ENCODE measurements around the gene SLMAP.

The SLMAP gene

DNA sequence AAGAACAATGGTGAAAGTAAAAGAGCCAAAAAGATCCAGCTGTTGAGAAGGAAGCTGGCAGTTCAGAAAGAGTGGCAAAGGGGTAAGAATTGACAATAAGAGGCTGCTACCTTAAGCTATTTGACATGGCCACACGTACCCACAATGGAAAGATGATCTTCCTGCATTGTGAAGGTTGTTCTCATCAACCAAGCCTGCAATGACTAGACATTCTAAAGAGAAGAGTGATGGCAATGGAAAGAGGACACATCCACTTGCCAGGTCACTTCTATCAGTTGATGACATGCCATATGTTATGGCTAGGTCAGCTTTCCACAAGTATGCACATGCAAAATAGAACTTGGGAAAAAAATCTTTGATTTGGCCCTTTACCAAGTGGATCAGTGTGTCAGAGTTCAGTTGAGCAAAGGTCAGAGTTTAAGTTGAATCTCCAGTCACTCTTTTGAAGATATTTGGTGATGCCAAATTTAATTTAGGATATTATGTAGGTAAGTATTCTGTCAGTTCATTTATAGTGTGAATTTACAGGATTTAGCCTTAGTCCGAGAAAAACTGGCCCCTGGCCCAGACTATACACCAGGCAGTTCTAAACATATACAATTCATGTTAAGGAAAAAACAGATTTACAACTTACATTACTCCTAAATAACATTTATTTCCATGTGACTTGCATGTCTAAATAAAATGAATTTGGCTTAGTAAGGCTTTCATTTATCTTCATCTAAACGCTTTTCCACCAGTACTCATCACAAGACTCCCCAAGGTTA lies 147.2 kb downstream of the SLMAP start:
- no peak for DNase-seq

DNA sequence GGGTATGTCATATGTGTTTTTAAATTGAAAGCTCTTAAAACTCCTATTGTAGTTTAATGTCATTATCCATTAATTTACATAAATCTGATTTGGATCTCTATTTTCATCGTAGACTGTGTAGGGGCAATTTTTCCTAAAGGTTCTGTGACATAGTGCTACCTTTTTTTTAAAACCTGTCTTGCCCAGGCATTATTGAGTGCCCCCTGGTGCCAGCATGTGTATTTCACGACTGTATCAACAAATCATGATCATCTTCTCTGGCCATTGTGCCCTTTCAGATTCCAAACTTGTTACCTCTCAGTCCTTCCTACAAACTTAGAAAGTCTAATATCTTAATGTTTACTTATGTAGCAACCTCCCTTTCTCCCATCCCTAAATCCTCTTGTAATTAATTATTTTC lies 154.9 kb downstream of the SLMAP start:
- DNase-seq, result no peak

DNA sequence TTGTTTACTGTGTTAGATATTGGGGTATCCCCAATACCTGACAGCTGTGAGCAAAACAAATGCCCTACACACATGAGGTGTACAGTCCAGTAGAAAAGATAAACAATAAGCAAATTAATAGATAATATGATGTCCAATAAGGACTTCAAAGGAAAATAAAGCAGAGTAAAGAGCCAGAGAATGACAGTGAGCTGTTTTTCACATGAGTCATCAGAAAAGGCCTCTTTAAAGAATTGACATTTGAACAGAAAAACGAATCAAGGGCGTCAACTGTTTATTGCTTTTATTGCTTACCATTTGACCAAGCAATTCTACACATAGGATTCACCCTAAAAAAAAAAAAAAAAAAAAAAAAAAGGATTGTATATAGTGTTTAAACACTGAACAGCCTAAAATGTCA lies 155.5 kb downstream of the SLMAP start:
- DNase-seq, result no peak

DNA sequence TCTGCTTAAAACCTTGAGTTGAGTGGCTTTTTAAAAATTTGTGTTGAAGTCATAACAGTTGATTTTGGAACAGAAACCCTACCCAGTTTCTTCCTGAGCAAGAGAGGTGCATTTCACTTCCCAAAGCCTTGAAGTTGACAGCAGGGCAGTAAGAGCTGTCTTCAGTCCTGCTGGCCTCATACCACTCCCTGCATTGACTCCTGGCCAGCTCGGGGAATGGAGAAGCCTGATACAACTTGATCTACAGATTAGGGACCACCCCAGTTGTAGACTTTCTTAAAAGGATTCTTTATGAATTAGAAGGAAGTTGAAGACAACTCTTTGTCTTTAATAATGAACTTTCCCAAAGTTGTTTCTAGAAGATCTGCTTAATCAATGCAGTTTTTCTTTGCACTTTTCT lies 161.5 kb downstream of the SLMAP start:
- DNase-seq, result no peak

GRCh38 chr3:57918123-57918837 lies 162.2 kb downstream of the SLMAP start:
- no peak for DNase-seq

- DNase-seq, result no peak
Observed at GRCh38 chr3:57919987-57920386, 163.9 kb downstream of the SLMAP start.

DNA sequence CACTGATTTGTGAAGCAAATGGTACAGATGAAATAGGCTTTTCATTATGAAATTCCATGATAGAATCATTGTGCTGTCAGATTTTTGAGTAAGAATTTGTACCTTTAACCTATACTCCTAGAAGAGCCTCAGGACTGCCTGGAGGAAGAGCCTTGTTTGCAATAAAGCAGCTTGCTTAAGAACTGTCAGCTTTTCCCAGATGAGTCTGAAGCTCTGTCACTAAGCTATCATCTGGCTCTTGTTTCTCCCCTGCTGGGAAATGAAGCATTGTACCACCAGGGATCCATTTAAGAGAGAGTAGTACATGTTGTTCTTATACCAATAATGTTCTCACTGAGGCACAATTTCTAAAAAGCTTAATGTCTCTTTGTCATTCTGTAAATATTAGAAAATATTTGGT lies 167.0 kb downstream of the SLMAP start:
- DNase-seq, result no peak

GRCh38 chr3:57923752-57924151 lies 167.6 kb downstream of the SLMAP start:
- DNase-seq, result no peak

DNA sequence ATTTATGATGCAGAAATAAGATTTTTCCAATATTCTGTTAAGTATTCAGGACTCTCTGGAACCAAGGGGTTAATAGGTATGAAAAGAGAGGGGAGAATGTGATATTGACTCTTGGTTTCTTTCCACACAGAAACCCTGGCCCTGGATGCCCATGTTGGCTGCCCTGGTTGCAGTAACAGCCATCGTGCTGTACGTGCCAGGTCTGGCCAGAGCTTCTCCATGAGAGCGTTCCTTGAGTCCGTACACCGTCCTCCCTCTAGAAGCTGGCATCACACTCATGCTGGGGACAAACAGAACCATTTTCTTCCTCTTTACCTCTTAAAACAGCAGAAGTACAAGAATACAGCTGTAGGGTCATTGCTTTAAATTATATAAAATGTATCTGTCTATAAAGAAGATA lies 171.1 kb downstream of the SLMAP start:
- no peak for DNase-seq

- DNase-seq, result no peak
Observed at GRCh38 chr3:57927916-57928315, 171.8 kb downstream of the SLMAP start.

DNA sequence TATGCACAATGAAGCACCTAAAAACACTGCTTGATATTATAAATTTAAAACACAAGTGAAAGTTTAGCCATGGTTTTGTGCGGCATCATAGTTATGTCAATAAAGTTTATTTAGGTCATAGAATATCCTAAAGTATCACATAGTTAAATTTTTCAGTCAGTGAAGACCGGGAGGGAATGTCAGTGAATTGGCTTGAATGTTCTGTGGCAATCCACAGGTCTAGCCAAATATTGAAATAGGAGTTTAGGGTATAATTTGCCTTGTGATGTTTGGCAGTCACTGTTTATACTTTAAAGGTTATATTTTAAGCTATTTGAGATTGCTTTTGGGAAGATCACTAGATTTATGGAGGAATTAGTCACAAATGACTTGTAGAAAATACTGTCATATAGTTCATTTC lies 172.4 kb downstream of the SLMAP start:
- DNase-seq, result no peak

GRCh38 chr3:57929988-57930387 lies 173.9 kb downstream of the SLMAP start:
- DNase-seq, result no peak

GRCh38 chr3:57933602-57934001 lies 177.5 kb downstream of the SLMAP start:
- no peak for DNase-seq

DNA sequence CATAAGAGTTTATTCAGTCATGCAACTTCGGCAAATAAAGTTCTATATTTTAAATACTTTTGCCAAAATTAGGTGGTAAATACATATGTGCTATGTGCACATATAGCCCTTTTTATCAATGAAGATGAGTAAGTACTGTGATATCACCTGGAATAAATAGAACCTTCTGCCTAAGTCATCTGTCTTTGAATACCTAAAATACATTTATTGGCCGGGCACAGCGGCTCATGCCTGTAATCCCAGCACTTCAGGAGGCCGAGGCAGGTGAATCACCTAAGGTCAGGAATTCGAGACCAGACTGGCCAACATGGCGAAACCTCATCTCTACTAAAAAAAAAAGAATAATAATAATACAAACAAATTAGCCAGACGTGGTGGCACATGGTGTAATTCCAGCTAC lies 178.3 kb downstream of the SLMAP start:
- DNase-seq, result no peak

DNA sequence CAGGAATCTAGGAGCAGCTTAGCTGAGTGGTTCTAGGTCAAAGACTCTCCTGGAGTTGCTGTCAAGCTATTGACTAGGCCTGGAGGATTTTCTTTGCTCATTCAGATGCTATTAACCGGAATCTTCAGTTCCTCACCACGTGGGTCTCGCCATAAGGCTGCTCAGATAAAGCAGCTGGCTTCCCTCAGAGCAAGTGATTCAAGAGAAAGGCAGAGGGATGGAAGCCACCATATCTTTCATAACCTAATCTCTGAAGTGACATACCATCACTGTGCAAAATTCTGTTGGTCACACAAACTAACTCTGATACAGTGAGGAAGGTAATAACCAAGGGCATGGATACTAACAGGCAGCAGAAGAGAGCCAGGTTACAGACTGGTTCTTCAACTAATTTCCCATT lies 179.4 kb downstream of the SLMAP start:
- DNase-seq, result no peak

DNA sequence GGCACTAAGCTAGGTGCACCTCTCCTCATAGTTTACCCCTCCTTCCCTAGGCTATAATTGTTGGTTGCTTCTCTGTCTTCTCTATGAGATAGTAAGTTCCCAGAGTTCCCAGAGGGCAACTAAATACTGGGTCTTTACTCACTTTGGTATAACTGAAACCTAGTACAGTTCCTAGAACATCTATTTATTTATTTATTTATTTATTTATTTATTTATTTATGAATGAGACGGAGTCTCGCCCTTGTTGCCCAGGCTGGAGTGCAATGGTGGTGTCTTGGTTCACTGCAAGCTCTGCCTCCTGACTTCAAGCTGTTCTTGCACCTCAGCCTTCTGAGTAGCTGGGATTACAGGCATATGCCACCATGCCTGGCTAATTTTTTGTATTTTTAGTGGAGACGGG lies 181.0 kb downstream of the SLMAP start:
- no peak for DNase-seq

DNA sequence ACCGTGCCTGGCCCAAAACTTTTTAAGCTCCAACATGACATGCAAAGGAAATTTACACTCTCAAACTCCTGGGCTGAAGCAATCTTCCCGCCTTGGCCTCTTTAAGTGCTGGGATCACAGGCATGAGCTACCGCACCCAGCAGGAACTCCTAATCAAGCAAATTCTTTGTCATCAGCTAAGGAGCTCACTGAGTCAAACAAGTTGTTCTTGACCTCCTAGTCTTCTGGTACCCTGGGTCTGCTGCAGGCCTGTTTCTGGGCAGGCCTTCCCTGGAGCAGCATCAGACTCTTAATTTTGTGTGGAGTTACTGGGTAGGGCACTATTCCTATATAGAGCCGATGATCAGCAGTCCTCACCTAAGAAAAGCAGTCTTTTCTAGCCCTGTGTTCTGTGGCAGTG lies 183.7 kb downstream of the SLMAP start:
- no peak for DNase-seq

GRCh38 chr3:57942388-57942787 lies 186.3 kb downstream of the SLMAP start:
- DNase-seq, result no peak

GRCh38 chr3:57942872-57943283 lies 186.8 kb downstream of the SLMAP start:
- no peak for DNase-seq

DNA sequence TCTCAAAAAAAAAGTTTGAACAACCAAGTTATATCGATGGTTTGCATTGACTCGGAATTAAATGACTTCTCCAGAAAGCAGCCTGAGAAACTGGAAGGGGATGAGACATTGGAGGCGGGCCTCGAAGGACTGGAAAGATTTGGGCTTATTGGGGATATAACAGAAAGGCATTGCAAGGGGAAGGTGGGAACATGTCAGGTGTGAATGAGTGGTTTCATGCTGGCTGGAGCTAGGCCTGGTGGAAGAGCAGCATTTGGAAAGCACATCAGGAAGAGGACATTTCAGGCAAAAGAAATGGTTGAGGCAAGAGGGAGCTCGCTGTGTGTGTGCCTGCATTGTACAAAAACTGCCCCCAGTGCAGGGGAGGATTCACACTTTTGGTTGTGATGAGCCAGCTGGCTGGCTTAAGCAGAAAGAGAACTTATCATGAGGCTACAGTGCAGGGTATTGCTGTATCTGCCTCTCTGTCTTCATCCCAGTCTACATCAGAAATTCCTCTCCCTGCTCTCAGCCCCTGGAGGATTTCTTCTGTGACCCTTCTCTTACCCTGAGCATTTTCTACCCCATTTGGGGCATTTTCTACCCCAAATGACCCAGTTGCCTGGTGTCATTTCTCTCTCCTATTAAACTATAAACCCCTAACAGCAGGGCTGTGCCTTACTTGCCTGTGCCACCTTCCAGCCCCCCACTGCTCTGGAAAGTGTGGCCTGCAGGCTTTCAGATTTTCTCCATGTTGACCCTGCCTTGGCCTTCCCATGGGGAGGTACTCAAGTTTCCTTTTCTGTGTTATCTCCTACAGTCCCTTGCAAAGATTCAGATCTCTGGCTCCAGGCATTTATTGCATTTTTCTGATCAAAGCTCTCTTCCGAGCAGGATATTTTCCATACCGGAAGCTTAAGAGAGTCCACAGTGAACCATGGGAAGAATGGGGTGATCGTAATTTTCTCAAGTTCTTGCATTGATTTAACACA lies 187.7 kb downstream of the SLMAP start:
- no peak for DNase-seq

- DNase-seq, result no peak
Observed at GRCh38 chr3:57946970-57947381, 190.9 kb downstream of the SLMAP start.

DNA sequence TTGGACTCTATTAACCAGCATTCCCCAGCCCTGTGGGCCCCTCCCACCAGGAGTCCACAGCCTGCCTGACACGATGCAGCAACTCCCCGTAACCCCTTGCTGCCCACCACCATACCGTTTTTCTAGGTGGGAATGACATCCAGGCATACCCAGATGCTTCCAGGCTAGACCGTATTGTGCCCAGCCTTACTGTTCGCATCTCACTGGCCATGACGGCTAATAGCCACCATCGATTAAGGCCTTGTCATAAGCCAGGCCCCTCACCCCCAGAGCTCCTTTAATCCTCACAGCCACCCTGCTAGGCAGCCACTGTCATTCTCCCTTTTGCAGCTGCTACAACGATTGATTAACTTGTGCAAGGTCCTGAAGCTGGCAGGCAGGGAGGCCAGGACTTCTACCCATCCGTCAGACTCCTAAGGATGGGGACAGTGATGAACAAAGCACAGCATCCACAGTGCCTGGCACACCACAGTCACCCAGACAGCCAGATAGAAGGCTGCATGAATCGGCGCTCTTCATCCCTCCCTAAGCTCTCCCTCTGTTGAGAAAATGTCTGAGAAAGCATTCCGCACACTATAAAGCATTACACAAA lies 192.1 kb downstream of the SLMAP start:
- DNase-seq, result no peak

GRCh38 chr3:57948781-57949242 lies 192.7 kb downstream of the SLMAP start:
- DNase-seq, result no peak

Measured in NCI-H446 (cell line).